ENCODE results near the gene LAMTOR4. TPM values are rescaled to one million over a fixed set of nuclear protein-coding genes. Genes with fewer than 3 reads are reported as not detected.
A peak's percentile ranks its signal among the peaks of the same experiment; 100 is the strongest.

LAMTOR4 gene
- total RNA-seq, 1 experiment from 2014 or later: 224 TPM

DNA sequence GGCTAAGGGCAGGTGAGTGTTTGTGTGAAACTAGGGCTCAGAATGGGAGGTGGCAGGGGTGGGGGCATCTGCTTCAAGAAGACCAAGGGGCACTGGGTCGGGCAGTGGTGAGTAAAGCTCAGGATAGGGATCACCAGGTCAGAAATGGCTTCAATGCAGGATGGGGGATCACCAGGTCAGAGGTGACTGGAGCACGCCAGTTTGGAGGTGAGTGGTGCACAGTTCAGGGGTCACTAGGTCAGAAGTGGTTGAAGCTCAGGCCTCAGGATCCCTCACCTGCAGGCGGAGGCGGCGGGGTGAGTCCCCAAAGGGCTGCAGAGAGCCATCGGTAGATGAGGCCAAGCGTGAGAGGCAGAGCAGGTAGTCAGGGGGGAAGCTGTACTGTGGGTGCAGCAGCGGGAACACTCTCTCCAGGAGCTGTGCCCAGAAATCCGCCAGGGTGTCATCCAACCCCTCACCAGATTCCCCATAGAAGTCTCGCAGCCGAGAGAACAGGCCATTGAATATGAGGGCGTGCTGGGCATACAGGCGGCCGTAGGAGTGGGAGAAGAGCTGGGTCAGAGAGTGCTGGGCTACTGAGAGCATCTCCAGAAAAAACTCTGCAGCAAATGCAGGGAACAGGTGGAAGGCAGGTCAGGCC lies 26.7 kb downstream of the LAMTOR4 start:
- BruUV-seq (replicated peaks): no TSS peak

DNA sequence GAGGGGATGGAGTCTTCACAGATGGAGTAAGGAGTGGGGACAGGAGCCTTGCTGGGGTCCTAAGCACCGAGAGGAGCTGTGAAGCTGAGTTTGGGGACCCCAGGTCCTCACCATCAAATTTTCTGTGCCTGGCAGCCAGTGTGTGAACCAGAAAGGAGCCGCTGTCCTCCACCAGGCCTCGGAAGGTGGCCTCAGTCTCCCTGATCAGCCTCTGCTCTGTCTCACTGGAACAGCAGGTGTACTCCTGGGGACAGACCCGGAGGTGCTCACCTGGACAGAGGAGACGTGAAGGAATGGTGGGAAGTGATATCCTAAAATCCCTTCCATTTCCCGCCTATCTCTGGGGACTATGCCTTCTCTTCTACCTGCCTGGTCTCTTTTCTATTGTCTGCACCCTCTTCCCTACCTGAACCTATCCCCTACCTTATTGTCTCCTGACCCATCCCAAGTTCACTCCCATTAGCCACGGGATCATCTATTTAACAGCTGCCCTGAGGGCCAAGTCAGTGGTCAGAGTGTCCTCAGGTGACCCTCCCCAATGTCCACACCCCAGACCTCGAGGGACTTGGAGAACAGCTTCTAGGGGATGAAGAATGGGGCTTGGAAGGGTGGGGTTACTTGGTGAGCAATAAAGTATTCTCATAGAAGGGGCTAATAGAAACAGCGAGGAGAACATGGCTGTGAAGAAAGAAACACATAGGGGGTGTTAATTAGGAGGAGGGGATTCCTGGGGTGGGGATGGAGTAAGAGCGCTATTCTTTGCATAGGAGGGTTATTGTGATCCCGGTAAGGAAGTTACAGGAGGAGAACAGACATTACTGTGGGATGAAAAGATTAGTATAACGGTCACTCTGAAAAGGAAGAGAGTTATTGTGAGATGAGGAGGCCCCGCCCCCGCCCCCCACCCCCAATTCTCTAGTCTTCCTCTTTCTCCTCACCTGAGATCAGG lies 27.7 kb downstream of the LAMTOR4 start:
- 0 out of 2 replicates have a peak, but pooled peaks cover 3% of the 10 kb centered on the region for H3K4me1 ChIP-seq (ENCODE audit: control insufficient read depth, insufficient read depth, low read length)
- H3K36me3 ChIP-seq (ENCODE audit: control insufficient read depth, insufficient read depth, low read length): peaks cover 2% of the 10 kb centered on the region; the same call in 1 of the 2 replicates
- in situ Hi-C loops (cut with HindIII; ENCODE audit: low pct_unique_long_range_greater_than_20kb, low sequenced_read_pairs): no loop called here
- peak overlapping the region; percentile 77 for H3K27ac ChIP-seq (ENCODE audit: low read length)
- no peaks in the 10 kb centered on the region for H3K9me3 ChIP-seq (ENCODE audit: control insufficient read depth, insufficient read depth, low read depth, low read length)
- no peaks in the 10 kb centered on the region for H3K27me3 ChIP-seq (ENCODE audit: control insufficient read depth, insufficient read depth, low read length)
- ATAC-seq: no peak
- ChIA-PET CTCF (no interaction called here), POLR2A (no interaction called here)
- intact Hi-C loops (cut with micrococcal nuclease; ENCODE audit: unreplicated experiment): no loop called here
- TF ChIP-seq, protein P1, sequence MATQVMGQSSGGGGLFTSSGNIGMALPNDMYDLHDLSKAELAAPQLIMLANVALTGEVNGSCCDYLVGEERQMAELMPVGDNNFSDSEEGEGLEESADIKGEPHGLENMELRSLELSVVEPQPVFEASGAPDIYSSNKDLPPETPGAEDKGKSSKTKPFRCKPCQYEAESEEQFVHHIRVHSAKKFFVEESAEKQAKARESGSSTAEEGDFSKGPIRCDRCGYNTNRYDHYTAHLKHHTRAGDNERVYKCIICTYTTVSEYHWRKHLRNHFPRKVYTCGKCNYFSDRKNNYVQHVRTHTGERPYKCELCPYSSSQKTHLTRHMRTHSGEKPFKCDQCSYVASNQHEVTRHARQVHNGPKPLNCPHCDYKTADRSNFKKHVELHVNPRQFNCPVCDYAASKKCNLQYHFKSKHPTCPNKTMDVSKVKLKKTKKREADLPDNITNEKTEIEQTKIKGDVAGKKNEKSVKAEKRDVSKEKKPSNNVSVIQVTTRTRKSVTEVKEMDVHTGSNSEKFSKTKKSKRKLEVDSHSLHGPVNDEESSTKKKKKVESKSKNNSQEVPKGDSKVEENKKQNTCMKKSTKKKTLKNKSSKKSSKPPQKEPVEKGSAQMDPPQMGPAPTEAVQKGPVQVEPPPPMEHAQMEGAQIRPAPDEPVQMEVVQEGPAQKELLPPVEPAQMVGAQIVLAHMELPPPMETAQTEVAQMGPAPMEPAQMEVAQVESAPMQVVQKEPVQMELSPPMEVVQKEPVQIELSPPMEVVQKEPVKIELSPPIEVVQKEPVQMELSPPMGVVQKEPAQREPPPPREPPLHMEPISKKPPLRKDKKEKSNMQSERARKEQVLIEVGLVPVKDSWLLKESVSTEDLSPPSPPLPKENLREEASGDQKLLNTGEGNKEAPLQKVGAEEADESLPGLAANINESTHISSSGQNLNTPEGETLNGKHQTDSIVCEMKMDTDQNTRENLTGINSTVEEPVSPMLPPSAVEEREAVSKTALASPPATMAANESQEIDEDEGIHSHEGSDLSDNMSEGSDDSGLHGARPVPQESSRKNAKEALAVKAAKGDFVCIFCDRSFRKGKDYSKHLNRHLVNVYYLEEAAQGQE (IDR thresholded peaks at IDR 0.05; ENCODE audit: insufficient read depth in 1 of 2, low read depth in 2 of 2, low read length in 1 of 2): no peak
- TF ChIP-seq, protein P2, sequence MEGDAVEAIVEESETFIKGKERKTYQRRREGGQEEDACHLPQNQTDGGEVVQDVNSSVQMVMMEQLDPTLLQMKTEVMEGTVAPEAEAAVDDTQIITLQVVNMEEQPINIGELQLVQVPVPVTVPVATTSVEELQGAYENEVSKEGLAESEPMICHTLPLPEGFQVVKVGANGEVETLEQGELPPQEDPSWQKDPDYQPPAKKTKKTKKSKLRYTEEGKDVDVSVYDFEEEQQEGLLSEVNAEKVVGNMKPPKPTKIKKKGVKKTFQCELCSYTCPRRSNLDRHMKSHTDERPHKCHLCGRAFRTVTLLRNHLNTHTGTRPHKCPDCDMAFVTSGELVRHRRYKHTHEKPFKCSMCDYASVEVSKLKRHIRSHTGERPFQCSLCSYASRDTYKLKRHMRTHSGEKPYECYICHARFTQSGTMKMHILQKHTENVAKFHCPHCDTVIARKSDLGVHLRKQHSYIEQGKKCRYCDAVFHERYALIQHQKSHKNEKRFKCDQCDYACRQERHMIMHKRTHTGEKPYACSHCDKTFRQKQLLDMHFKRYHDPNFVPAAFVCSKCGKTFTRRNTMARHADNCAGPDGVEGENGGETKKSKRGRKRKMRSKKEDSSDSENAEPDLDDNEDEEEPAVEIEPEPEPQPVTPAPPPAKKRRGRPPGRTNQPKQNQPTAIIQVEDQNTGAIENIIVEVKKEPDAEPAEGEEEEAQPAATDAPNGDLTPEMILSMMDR (IDR thresholded peaks at IDR 0.05): no peak
- TF ChIP-seq TCF7L2 (IDR thresholded peaks at IDR 0.05; ENCODE audit: low read depth, low read length) (no peak), SIN3A (IDR thresholded peaks at IDR 0.05; ENCODE audit: borderline replicate concordance, insufficient read depth, low read depth, low read length) (no peak), POLR2AphosphoS5 (IDR thresholded peaks at IDR 0.05; ENCODE audit: low read depth, low read length) (no peak)
- no TSS peak for BruUV-seq (replicated peaks)
- H3K4me3 ChIP-seq (ENCODE audit: low read depth in 2 of 2, low read length in 2 of 2): peak overlapping the region; percentile 67 to 87
- no peak for DNase-seq (ENCODE audit: low read depth, low spot score)

More for the DNA sequence above, 26.7 kb downstream of the LAMTOR4 start:
- TF ChIP-seq TCF7L2 (IDR thresholded peaks at IDR 0.05; ENCODE audit: low read depth, low read length) (no peak), SIN3A (IDR thresholded peaks at IDR 0.05; ENCODE audit: borderline replicate concordance, insufficient read depth, low read depth, low read length) (no peak), POLR2AphosphoS5 (IDR thresholded peaks at IDR 0.05; ENCODE audit: low read depth, low read length) (no peak)
- TF ChIP-seq, protein P2 (IDR thresholded peaks at IDR 0.05): no peak
- TF ChIP-seq, protein P1 (IDR thresholded peaks at IDR 0.05; ENCODE audit: insufficient read depth in 1 of 2, low read depth in 2 of 2, low read length in 1 of 2): no peak
- Histone ChIP-seq H3K4me3 (ENCODE audit: low read depth in 2 of 2, low read length in 2 of 2) (no peak overlapping the region), H3K36me3 (ENCODE audit: control insufficient read depth, insufficient read depth, low read length) (peaks cover 2% of the 10 kb centered on the region; the same call in 1 of the 2 replicates), H3K4me1 (ENCODE audit: control insufficient read depth, insufficient read depth, low read length) (0 out of 2 replicates have a peak, but pooled peaks cover 3% of the 10 kb centered on the region), H3K27ac (ENCODE audit: low read length) (no peak overlapping the region), H3K27me3 (ENCODE audit: control insufficient read depth, insufficient read depth, low read length) (no peaks in the 10 kb centered on the region), H3K9me3 (ENCODE audit: control insufficient read depth, insufficient read depth, low read depth, low read length) (no peaks in the 10 kb centered on the region)
- no peak for DNase-seq (ENCODE audit: low read depth, low spot score)
- in situ Hi-C loops (cut with HindIII; ENCODE audit: low pct_unique_long_range_greater_than_20kb, low sequenced_read_pairs) (no loop called here), intact Hi-C loops (cut with micrococcal nuclease; ENCODE audit: unreplicated experiment) (no loop called here)
- POLR2A ChIA-PET: no interaction called here
- no peak for ATAC-seq
- CTCF ChIA-PET: no interaction called here
